Neural cell (in vitro differentiated cells): Measurements from ENCODE around the gene PHPT1.

Source experiments
- CTCF ChIP-seq: fragments of 450-650 bp; IDR thresholded peaks from 2 replicates; pipeline ENCODE4 v1.5.1; 2014; ENCODE audit warnings: antibody characterized with exemption, mild to moderate bottlenecking, moderate library complexity; ENCODE audit not compliant: poor library complexity, severe bottlenecking
- POLR2AphosphoS5 ChIP-seq: IDR thresholded peaks from 2 replicates; pipeline ENCODE4 v1.6.1; 2012

GRCh38 chr9:136849960-136850865, 1.0 kb downstream of the PHPT1 start:
- TF ChIP-seq CTCF (no peak), POLR2AphosphoS5 (no peak)
